ENCODE measurements around the gene SEPTIN14.
"Not testable (repeated sequence)": the region's sequence is repeated elsewhere in the genome, so short reads cannot be mapped to it uniquely, and the experiment has no call there.

Gene SEPTIN14

DNA sequence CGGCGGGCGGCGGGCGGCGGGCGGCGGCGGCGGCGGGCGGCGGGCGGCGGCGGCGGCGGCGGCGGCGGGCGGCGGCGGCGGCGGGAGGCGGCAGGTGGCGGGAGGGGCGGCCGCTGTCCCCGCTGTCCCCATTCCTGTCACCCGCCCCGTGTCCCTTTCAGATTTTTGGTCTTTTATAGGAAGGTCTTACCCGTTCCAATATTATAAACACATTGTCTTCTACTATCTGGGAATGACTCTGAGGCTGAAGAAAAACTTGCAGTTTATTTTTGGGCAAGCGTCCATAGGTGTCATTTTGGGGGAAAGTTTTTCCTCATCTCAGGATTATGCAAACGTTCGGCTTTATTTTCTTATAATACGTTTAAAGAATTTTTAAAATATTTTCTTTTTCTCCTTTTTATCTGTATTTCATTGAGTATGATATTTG is 25.3 kb upstream of the SEPTIN14 start:
- Mint-ChIP-seq H3K27me3 (ENCODE audit: low read depth, poor library complexity) (peaks cover 17% of the 10 kb centered on the region), H3K4me1 (peaks cover 5% of the 10 kb centered on the region), H3K27ac (peak overlapping the region; percentile 91), H3K9me3 (no peaks in the 10 kb centered on the region), H3K36me3 (ENCODE audit: low read depth) (peaks cover 10% of the 10 kb centered on the region), H3K4me3 (peak overlapping the region; percentile 86)
- TF ChIP-seq, protein P1, sequence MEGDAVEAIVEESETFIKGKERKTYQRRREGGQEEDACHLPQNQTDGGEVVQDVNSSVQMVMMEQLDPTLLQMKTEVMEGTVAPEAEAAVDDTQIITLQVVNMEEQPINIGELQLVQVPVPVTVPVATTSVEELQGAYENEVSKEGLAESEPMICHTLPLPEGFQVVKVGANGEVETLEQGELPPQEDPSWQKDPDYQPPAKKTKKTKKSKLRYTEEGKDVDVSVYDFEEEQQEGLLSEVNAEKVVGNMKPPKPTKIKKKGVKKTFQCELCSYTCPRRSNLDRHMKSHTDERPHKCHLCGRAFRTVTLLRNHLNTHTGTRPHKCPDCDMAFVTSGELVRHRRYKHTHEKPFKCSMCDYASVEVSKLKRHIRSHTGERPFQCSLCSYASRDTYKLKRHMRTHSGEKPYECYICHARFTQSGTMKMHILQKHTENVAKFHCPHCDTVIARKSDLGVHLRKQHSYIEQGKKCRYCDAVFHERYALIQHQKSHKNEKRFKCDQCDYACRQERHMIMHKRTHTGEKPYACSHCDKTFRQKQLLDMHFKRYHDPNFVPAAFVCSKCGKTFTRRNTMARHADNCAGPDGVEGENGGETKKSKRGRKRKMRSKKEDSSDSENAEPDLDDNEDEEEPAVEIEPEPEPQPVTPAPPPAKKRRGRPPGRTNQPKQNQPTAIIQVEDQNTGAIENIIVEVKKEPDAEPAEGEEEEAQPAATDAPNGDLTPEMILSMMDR (IDR thresholded peaks at IDR 0.05), result no peak
- DNase-seq, result no peak

GRCh38 chr7:55884321-55884720 is 21.8 kb upstream of the SEPTIN14 start:
- DNase-seq, result no peak
- Mint-ChIP-seq H3K4me1 (peaks cover 5% of the 10 kb centered on the region), H3K27me3 (ENCODE audit: low read depth, poor library complexity) (peaks cover 21% of the 10 kb centered on the region), H3K9me3 (peaks cover 15% of the 10 kb centered on the region), H3K4me3 (no peak overlapping the region), H3K27ac (no peak overlapping the region), H3K36me3 (ENCODE audit: low read depth) (no peaks in the 10 kb centered on the region)
- TF ChIP-seq, protein P1 (IDR thresholded peaks at IDR 0.05), result no peak

GRCh38 chr7:55878691-55879090 is 16.1 kb upstream of the SEPTIN14 start:
- H3K27ac Mint-ChIP-seq, result no peak overlapping the region
- H3K36me3 Mint-ChIP-seq (ENCODE audit: low read depth), result no peaks in the 10 kb centered on the region
- TF ChIP-seq, protein P1 (IDR thresholded peaks at IDR 0.05), result no peak

DNA sequence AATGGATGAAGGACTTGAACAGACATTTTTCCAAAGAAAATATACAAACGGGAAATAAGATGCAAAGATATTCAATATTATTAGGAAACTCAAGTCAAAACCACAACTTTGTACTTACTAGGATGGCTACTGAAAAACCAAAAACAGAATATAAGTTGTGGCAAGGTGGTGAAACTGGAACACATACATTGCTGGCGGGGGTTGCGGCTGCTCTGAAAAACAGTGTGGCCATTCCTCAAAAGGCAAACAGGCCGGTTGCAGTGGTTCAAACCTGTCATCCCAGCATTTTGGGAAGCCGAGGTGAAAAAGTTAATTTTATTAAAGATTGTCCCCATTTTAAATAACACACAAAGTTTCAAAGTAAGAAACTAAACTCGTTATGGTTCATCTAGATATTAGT is 14.8 kb upstream of the SEPTIN14 start:
- TF ChIP-seq, protein P1 (IDR thresholded peaks at IDR 0.05), result no peak
- Mint-ChIP-seq H3K4me1 (no peaks in the 10 kb centered on the region), H3K4me3 (no peak overlapping the region), H3K27ac (no peak overlapping the region), H3K27me3 (ENCODE audit: low read depth, poor library complexity) (peaks cover 11% of the 10 kb centered on the region), H3K9me3 (peaks cover 54% of the 10 kb centered on the region), H3K36me3 (ENCODE audit: low read depth) (no peaks in the 10 kb centered on the region)
- no peak for DNase-seq

More at GRCh38 chr7:55878691-55879090, 16.1 kb upstream of the SEPTIN14 start:
- Mint-ChIP-seq H3K4me3 (no peak overlapping the region), H3K4me1 (no peaks in the 10 kb centered on the region), H3K9me3 (peaks cover 49% of the 10 kb centered on the region), H3K27me3 (ENCODE audit: low read depth, poor library complexity) (peaks cover 13% of the 10 kb centered on the region)
- no peak for DNase-seq

DNA sequence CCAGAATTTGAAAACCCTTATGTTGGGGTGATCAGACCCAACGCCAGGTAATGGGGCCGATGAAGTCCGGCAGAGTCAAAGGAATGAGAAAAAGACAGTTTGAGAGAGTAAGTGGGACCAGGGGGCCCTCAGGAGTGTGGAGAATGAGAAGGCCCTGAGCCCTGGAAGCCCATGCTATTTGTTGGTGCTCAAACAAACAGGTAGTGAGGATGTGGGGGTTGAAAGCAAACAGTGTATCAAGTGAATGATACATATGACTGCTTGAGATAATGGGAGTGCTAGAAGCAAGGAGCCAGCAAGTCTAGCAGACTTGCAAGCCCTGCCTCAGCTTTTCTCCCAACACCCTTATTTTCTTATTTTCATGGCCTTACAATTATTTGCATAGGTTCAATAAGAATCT is 11.2 kb upstream of the SEPTIN14 start:
- H3K4me3 Mint-ChIP-seq, result no peak overlapping the region
- H3K27me3 Mint-ChIP-seq (ENCODE audit: low read depth, poor library complexity), result peaks cover 7% of the 10 kb centered on the region
- no peaks in the 10 kb centered on the region for H3K36me3 Mint-ChIP-seq (ENCODE audit: low read depth)
- peaks cover 65% of the 10 kb centered on the region for H3K9me3 Mint-ChIP-seq
- no peak overlapping the region for H3K27ac Mint-ChIP-seq
- H3K4me1 Mint-ChIP-seq, result no peaks in the 10 kb centered on the region
- DNase-seq, result no peak
- TF ChIP-seq, protein P1 (IDR thresholded peaks at IDR 0.05), result no peak

DNA sequence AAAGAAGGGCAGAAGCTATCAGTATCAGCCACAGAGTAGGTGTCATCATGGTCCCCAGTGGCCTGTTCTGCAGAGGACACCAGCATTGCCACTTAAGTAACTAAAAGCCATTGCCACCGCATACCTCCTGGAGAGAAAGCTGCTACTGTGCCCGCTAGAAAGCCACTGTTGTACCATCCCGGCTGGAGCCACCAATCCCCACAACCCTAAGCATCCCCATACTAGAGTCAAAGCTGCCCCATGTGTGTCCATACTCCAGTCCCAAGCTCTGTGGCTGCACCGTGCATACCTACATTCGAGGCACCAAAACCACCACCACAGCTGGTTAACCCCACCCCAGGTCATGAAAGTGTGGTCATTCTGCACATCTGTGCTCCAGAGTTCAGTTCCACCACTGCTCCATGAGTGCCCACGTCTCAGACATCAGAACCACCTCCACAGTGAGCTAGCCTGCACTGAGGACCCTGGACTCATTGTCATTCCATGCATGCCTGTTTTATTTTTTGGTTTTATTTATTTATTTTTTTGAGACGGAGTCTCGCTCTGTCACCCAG is 9.5 kb upstream of the SEPTIN14 start:
- no peak overlapping the region for H3K4me3 Mint-ChIP-seq
- TF ChIP-seq, protein P1 (IDR thresholded peaks at IDR 0.05), result no peak
- H3K27ac Mint-ChIP-seq, result no peak overlapping the region
- DNase-seq, result no peak
- H3K4me1 Mint-ChIP-seq, result no peaks in the 10 kb centered on the region
- H3K36me3 Mint-ChIP-seq (ENCODE audit: low read depth), result no peaks in the 10 kb centered on the region
- H3K9me3 Mint-ChIP-seq, result peaks cover 68% of the 10 kb centered on the region
- peaks cover 4% of the 10 kb centered on the region for H3K27me3 Mint-ChIP-seq (ENCODE audit: low read depth, poor library complexity)

DNA sequence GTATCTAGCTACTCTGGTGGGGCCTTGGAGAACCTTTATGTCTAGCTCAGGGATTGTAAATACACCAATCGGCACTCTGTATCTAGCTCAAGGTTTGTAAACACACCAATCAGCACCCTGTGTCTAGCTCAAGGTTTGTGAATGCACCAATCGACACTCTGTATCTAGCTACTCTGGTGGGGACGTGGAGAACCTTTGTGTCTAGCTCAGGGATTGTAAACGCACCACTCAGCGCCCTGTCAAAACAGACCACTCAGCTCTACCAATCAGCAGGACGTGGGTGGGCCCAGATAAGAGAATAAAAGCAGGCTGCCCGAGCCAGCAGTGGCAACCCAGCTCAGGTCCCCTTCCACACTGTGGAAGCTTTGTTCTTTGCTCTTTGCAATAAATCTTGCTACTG is 6.4 kb upstream of the SEPTIN14 start:
- not testable (repeated sequence) for H3K36me3 Mint-ChIP-seq (ENCODE audit: low read depth); H3K27me3 Mint-ChIP-seq (ENCODE audit: low read depth, poor library complexity); DNase-seq; H3K27ac Mint-ChIP-seq; H3K4me3 Mint-ChIP-seq; H3K4me1 Mint-ChIP-seq
- peaks cover 65% of the 10 kb centered on the region for H3K9me3 Mint-ChIP-seq

GRCh38 chr7:55845164-55845563 is 17.4 kb downstream of the SEPTIN14 start:
- H3K4me3 Mint-ChIP-seq; H3K27me3 Mint-ChIP-seq (ENCODE audit: low read depth, poor library complexity); H3K36me3 Mint-ChIP-seq (ENCODE audit: low read depth); H3K27ac Mint-ChIP-seq; DNase-seq; H3K4me1 Mint-ChIP-seq: not testable (repeated sequence)
- H3K9me3 Mint-ChIP-seq, result peaks cover 72% of the 10 kb centered on the region
